SU-DHL-6 (cell line): ENCODE data around the gene MPND.

ENCODE experiments used
- H2AFZ ChIP-seq: fragments of 200-600 bp; sonication (generic); 2 replicates; pipeline ENCODE4 v1.6.1; 2014; ENCODE audit warnings: low read depth, mild to moderate bottlenecking, moderate library complexity, mixed read lengths, antibody characterized with exemption, low read length; ENCODE audit not compliant: severe bottlenecking
- H3F3A ChIP-seq: fragments of 200-600 bp; shearing (Covaris generic); 2 replicates; pipeline ENCODE4 v1.6.0; 2016; ENCODE audit warnings: antibody characterized with exemption, mild to moderate bottlenecking; ENCODE audit not compliant: insufficient read depth
- H3K27ac ChIP-seq: fragments of 200-600 bp; sonication (generic); 2 replicates; pipeline ENCODE4 v1.5.1; 2016; ENCODE audit warnings: low read depth, mild to moderate bottlenecking, low read length, moderate library complexity, mixed read lengths
- H3K27me3 ChIP-seq: fragments of 200-600 bp; sonication (generic), shearing (Covaris generic); 2 replicates; pipeline ENCODE4 v1.6.0; 2014; ENCODE audit warnings: mild to moderate bottlenecking, low read length
- H3K36me3 ChIP-seq: fragments of 200-600 bp; sonication (generic); 2 replicates; pipeline ENCODE4 v1.6.1; 2014; ENCODE audit warnings: mild to moderate bottlenecking, low read length, mixed read lengths
- H3K4me2 ChIP-seq: fragments of 300-600, 200-600 bp; shearing (Covaris generic), sonication (generic); 2 replicates; pipeline ENCODE4 v1.6.0; 2014; ENCODE audit warnings: low read length, low read depth, mild to moderate bottlenecking; ENCODE audit not compliant: poor library complexity, severe bottlenecking
- H3K4me3 ChIP-seq: fragments of 200-600 bp; sonication (generic); 2 replicates; pipeline ENCODE4 v1.5.1; 2014; ENCODE audit warnings: antibody characterized with exemption, low read length, mild to moderate bottlenecking, mixed read lengths; ENCODE audit not compliant: insufficient read depth, poor library complexity, severe bottlenecking
- H3K79me2 ChIP-seq: fragments of 200-600 bp; sonication (generic); 2 replicates; pipeline ENCODE4 v1.6.1; 2014; ENCODE audit warnings: mild to moderate bottlenecking, low read length, moderate library complexity; ENCODE audit not compliant: insufficient read depth
- H3K9ac ChIP-seq: fragments of 200-600 bp; sonication (generic); 2 replicates; pipeline ENCODE4 v1.7.0; 2014; ENCODE audit warnings: mild to moderate bottlenecking, low read length
- H3K9me2 ChIP-seq: fragments of 200-600 bp; sonication (generic); replicated peaks from 2 replicates; pipeline ENCODE4 v1.6.1; 2014; ENCODE audit warnings: low read length; ENCODE audit not compliant: insufficient read depth
- H3K9me3 ChIP-seq: fragments of 200-600 bp; sonication (generic); 2 replicates; pipeline ENCODE4 v1.6.1; 2014; ENCODE audit warnings: low read length, mixed read lengths; ENCODE audit not compliant: insufficient read depth
- H4K20me1 ChIP-seq: fragments of 200-600 bp; sonication (generic); 2 replicates; pipeline ENCODE4 v1.6.1; 2014; ENCODE audit warnings: low read depth, mild to moderate bottlenecking, antibody characterized with exemption, low read length, moderate library complexity, mixed read lengths
- CTCF ChIP-seq: fragments of 200-600 bp; sonication (generic); IDR thresholded peaks from one replicate; pipeline ENCODE4 v1.5.1; 2017; ENCODE audit warnings: antibody characterized with exemption, mild to moderate bottlenecking, low read length, moderate library complexity; ENCODE audit not compliant: insufficient read depth, poor library complexity, severe bottlenecking
- EZH2phosphoT487 ChIP-seq: fragments of 200-600 bp; sonication (generic), shearing (Covaris generic); conservative IDR thresholded peaks from 2 replicates; pipeline ENCODE4 v1.6.1; 2018; ENCODE audit warnings: mild to moderate bottlenecking, antibody characterized with exemption, low read length, moderate library complexity, mixed read lengths

Gene MPND

DNA sequence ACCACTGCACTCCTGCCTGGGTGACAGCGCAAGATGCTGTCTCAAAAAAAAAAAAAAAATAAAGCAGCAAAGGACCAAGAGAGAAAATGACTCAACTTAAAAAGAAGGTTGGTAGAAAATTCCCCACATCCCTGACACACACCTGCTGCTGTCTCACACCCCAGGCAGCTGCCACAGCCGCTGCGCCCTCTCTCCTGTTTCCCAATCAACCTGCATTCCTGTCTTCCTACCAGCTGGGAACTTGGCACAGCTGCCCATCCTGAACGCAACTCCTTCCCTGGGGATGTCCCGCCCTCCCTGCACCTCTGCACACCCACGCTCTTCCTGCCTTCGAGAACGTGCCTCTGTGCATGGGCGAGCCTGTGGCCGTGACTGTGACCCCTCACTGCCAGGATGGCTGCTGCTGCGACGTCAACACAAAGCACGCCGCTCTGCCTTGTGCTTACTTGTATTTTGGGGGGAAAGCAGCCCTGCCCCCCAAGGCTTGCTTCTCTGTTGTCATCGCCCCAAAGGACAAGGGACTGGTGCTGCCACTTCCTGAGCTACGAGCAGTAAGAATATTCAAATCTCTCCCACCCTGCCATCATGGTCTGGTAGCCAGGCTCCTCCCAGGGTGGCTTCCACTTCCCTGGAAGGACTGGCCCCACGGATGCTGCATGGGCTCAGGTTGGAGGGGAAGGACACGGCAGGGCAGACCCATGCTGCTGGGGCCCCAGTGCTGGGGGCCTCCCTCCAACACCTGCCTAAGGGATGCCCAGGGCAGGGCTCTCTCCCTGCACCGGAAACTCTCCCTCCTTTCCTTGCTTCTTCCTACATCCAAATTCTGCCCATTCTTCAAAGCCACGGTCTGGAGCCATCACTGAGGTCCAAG, 36.3 kb downstream of the MPND start:
- no peaks in the 10 kb centered on the region for H4K20me1 ChIP-seq
- no peak overlapping the region for H2AFZ ChIP-seq
- H3K9me3 ChIP-seq = no peaks in the 10 kb centered on the region
- H3K9ac ChIP-seq = 0 out of 2 replicates have a peak overlapping the region, but pooled peaks have one; percentile 13
- no peaks in the 10 kb centered on the region for H3K9me2 ChIP-seq
- H3K27me3 ChIP-seq = no peaks in the 10 kb centered on the region
- H3K27ac ChIP-seq = no peak overlapping the region
- H3K4me3 ChIP-seq = no peak overlapping the region
- H3K36me3 ChIP-seq = no peaks in the 10 kb centered on the region
- peaks cover 65% of the 10 kb centered on the region for H3K79me2 ChIP-seq
- no peaks in the 10 kb centered on the region for H3F3A ChIP-seq
- H3K4me2 ChIP-seq = peak overlapping the region; percentile 12
- TF ChIP-seq EZH2phosphoT487 (no peak), CTCF (no peak)

DNA sequence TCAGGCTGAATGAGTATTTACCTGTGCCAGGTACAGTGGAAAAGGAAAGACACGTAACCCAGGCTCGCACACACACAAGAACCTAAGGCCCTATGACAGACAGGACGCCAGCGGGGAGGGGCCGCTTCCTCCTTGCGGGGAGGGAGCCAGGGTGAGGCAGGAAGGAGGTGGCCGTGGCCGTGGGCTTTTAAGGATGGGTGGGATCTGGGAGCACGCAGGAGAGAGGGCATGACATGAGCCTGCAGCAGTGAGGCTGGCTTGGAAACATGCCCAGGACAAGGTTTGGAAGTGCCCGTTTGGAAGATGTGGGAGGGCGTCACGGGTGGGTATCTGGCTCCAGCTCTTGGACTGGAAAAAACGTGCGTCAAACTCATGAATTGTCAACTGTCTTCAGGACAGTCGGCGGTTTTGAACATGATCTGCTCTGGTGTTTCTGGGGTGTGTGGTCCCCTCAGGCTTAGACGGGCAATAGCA, 36.9 kb downstream of the MPND start:
- Histone ChIP-seq H3K27ac (no peak overlapping the region), H3K9me3 (no peaks in the 10 kb centered on the region), H3K79me2 (peaks cover 64% of the 10 kb centered on the region), H3K9ac (0 out of 2 replicates have a peak overlapping the region, but pooled peaks have one; percentile 13), H3K27me3 (no peaks in the 10 kb centered on the region), H3K9me2 (no peaks in the 10 kb centered on the region), H3K4me2 (peak overlapping the region; percentile 12), H3F3A (no peaks in the 10 kb centered on the region), H2AFZ (no peak overlapping the region), H3K4me3 (no peak overlapping the region), H3K36me3 (no peaks in the 10 kb centered on the region), H4K20me1 (no peaks in the 10 kb centered on the region)
- TF ChIP-seq CTCF (no peak), EZH2phosphoT487 (no peak)

GRCh38 chr19:4385291-4386040, 42.1 kb downstream of the MPND start:
- Histone ChIP-seq H4K20me1 (no peaks in the 10 kb centered on the region), H3K79me2 (peaks cover 69% of the 10 kb centered on the region), H3K27me3 (no peaks in the 10 kb centered on the region), H3K36me3 (no peaks in the 10 kb centered on the region), H3K9ac (no peak overlapping the region), H3K4me3 (no peak overlapping the region), H3K4me2 (no peak overlapping the region), H3K27ac (no peak overlapping the region), H3F3A (no peaks in the 10 kb centered on the region), H2AFZ (no peak overlapping the region), H3K9me3 (no peaks in the 10 kb centered on the region), H3K9me2 (no peaks in the 10 kb centered on the region)
- TF ChIP-seq EZH2phosphoT487 = no peak
- no peak for TF ChIP-seq CTCF
